Brain microvascular endothelial cell (primary cell): ENCODE data around the gene OSBP2.
A peak's percentile ranks its signal among the peaks of the same experiment; 100 is the strongest.

ENCODE experiments used
- DNase-seq: peaks from one replicate; pipeline ENCODE4 v3.0.0-alpha.2; 2020
- H3K27ac ChIP-seq: fragments of 250-450 bp; sonication (Bioruptor Pico); 2 replicates; pipeline ENCODE4 v1.5.1; 2020; ENCODE audit warnings: mild to moderate bottlenecking, moderate library complexity
- H3K27me3 ChIP-seq: fragments of 250-450 bp; sonication (Bioruptor Pico); replicated peaks from 2 replicates; pipeline ENCODE4 v1.5.1; 2020; ENCODE audit warnings: mild to moderate bottlenecking
- H3K36me3 ChIP-seq: fragments of 250-450 bp; sonication (Bioruptor Pico); replicated peaks from 2 replicates; pipeline ENCODE4 v1.5.1; 2020; ENCODE audit warnings: mild to moderate bottlenecking
- H3K4me3 ChIP-seq: 2 replicates; pipeline ENCODE4 v1.5.1; 2011; ENCODE audit warnings: low read depth, mild to moderate bottlenecking, control low read depth, low read length, moderate library complexity
- CTCF ChIP-seq: IDR thresholded peaks from 2 replicates; pipeline ENCODE4 v1.5.1; 2011; ENCODE audit warnings: low read depth, mild to moderate bottlenecking, moderate library complexity, low read length, control low read depth, inconsistent platforms; ENCODE audit errors: missing control alignments
- in situ Hi-C: cut with HindIII; loops from 2 replicates; pipeline ENCODE4 v1.10.0; 2017; ENCODE audit warnings: low sequenced_read_pairs, low pct_ligation_motif_present

Gene OSBP2

GRCh38 chr22:30889268-30889995 is 194.8 kb downstream of the OSBP2 start:
- in situ Hi-C loops = no loop called here
- H3K27ac ChIP-seq = no peak overlapping the region
- no peak for TF ChIP-seq CTCF
- H3K4me3 ChIP-seq = no peak overlapping the region
- no peaks in the 10 kb centered on the region for H3K36me3 ChIP-seq
- no peaks in the 10 kb centered on the region for H3K27me3 ChIP-seq
- no peak for DNase-seq

- TF ChIP-seq CTCF = no peak
- in situ Hi-C loops = no loop called here
Observed at GRCh38 chr22:30889996-30890480, 195.4 kb downstream of the OSBP2 start.

GRCh38 chr22:30890686-30891442 is 196.2 kb downstream of the OSBP2 start:
- Histone ChIP-seq H3K27me3 (no peaks in the 10 kb centered on the region), H3K36me3 (no peaks in the 10 kb centered on the region), H3K27ac (no peak overlapping the region), H3K4me3 (no peak overlapping the region)
- peak; percentile 90 for TF ChIP-seq CTCF
- in situ Hi-C loops = no loop called here
- DNase-seq = peak; percentile 23

More at GRCh38 chr22:30889996-30890480, 195.4 kb downstream of the OSBP2 start:
- no peak for DNase-seq
- Histone ChIP-seq H3K27ac (no peak overlapping the region), H3K27me3 (no peaks in the 10 kb centered on the region), H3K4me3 (no peak overlapping the region), H3K36me3 (no peaks in the 10 kb centered on the region)

GRCh38 chr22:30891443-30891755 is 196.7 kb downstream of the OSBP2 start:
- Histone ChIP-seq H3K27me3 (no peaks in the 10 kb centered on the region), H3K4me3 (no peak overlapping the region), H3K27ac (no peak overlapping the region), H3K36me3 (no peaks in the 10 kb centered on the region)
- in situ Hi-C loops = no loop called here
- no peak for TF ChIP-seq CTCF
- DNase-seq = no peak

- Histone ChIP-seq H3K27me3 (no peaks in the 10 kb centered on the region), H3K4me3 (no peak overlapping the region), H3K36me3 (no peaks in the 10 kb centered on the region), H3K27ac (no peak overlapping the region)
- no peak for DNase-seq
- in situ Hi-C loops = no loop called here
- TF ChIP-seq CTCF = no peak
Observed at GRCh38 chr22:30891781-30892180, 197.1 kb downstream of the OSBP2 start.
